Stimulated activated CD4-positive, alpha-beta T cell treated with anti-CD3 and anti-CD28 coated beads, TNF-alpha, amount 100 ng/mL, for 1 hour (primary cell): Measurements from ENCODE around the gene ADAMTS3.
"Not testable (repeated sequence)": the region's sequence is repeated elsewhere in the genome, so short reads cannot be mapped to it uniquely, and the experiment has no call there.

Experiments used
- DNase-seq, 3 donors: peaks; one replicate each; pipeline ENCODE4 v3.0.0-alpha.2; 2020; ENCODE audit warnings: low read depth in 3 of 3, low spot score in 1 of 3

Gene ADAMTS3

DNA sequence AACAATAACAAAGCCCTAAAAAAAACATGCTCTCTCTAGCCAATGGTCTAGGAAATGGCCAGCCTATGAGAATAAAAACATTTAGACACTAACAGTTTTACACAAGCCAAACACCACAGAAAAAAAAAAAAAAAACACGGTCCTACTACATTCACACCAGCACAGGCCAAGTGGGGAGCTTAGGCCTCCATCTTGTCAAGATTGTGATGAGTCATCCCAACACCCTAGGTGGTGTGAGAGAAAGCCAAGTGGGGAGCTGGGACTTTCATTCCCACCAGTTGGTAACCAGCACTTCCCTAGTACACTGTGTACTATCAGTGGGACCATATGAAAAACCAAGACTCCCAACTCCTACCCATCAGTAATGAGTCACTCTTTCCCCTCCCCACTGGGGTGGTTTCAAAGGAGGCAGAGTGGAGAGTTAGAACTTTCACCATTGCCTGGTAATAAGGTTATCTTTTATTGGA lies 95.6 kb downstream of the ADAMTS3 start:
- DNase-seq = no peak

- DNase-seq = no peak
Measured at GRCh38 chr4:72471816-72472215, 97.2 kb downstream of the ADAMTS3 start.

DNA sequence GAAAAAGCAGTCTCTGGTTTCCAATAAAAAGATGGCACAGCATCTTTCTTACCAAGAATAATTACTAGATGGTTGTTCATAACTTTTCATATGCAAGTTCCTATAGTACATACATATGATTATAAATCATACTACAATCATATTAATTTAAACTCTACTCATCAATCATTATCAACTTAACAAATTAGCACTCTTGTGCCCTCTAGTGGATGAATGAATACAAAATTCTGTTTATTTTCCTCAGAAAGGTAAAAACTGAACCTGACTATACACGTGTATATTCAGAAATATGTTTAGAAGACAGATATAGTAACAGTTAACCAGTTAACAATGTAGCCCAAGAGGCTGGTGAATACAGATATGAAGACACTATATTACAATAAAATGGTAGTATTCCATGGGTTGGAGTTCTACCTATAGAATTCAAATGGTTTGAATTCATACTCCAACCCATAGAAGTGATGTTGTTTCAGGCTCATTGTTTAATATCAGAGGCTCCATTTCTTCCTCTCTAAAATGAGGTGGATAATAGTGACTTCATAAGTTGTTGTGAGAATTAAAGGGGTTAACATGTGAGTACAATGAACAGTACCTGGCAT lies 100.0 kb downstream of the ADAMTS3 start:
- DNase-seq = no peak

GRCh38 chr4:72467633-72468032 lies 101.4 kb downstream of the ADAMTS3 start:
- DNase-seq = no peak

DNA sequence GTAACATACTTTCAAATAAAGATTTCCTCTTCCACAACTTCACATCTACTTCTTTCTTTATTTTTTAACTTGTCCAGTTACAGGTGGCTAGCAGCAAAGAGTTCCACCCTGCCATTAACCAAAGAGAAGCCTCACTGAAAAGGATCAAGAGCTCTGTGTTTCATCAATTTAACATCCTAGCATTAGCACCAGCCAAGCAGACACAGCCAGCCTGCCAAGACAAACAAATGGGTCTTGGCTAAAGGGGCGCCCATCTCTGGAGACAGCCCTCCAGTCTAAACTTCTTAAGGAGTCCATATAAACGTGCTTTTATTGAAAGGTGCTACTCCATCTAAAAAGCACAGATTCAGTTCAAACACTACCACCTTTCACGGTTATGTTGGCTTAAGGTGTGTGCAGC lies 105.3 kb downstream of the ADAMTS3 start:
- no peak for DNase-seq

GRCh38 chr4:72457158-72457557 lies 111.9 kb downstream of the ADAMTS3 start:
- DNase-seq = no peak

GRCh38 chr4:72451349-72451748 lies 117.7 kb downstream of the ADAMTS3 start:
- DNase-seq = no peak

- no peak for DNase-seq
Measured at GRCh38 chr4:72449705-72450104, 119.3 kb downstream of the ADAMTS3 start.

- DNase-seq = no peak
Measured at GRCh38 chr4:72448231-72448630, 120.8 kb downstream of the ADAMTS3 start.

GRCh38 chr4:72446353-72447055 lies 122.5 kb downstream of the ADAMTS3 start:
- no peak for DNase-seq

- DNase-seq = no peak
Measured at GRCh38 chr4:72444092-72444491, 124.9 kb downstream of the ADAMTS3 start.

GRCh38 chr4:72442715-72443114 lies 126.3 kb downstream of the ADAMTS3 start:
- no peak for DNase-seq

GRCh38 chr4:72442147-72442546 lies 126.9 kb downstream of the ADAMTS3 start:
- DNase-seq = no peak

- no peak for DNase-seq
Measured at GRCh38 chr4:72440386-72440785, 128.6 kb downstream of the ADAMTS3 start.

GRCh38 chr4:72432975-72433374 lies 136.0 kb downstream of the ADAMTS3 start:
- DNase-seq = no peak

- DNase-seq = no peak
Measured at GRCh38 chr4:72432282-72432681, 136.7 kb downstream of the ADAMTS3 start.

GRCh38 chr4:72430988-72431387 lies 138.0 kb downstream of the ADAMTS3 start:
- DNase-seq = no peak

DNA sequence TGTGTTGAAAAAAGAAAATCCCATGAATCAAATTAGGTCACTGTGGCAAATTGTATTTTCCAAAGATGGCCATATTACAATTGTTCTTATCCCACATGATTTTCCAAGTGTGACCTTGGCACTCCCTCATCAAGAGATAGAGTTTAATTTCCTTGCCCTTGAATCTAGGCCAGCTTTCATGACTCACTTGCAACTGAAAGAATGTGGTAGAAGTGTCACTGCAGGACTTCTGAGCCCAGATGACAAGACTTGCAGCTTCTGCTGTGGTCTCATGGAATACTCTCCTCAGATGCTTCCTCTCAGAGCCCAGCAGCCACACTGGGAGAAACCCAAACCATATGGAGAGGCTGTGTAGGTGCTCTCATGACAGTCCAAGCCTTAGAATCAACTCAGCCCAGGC lies 139.0 kb downstream of the ADAMTS3 start:
- no peak for DNase-seq

- DNase-seq = no peak
Measured at GRCh38 chr4:72429397-72429889, 139.6 kb downstream of the ADAMTS3 start.

- no peak for DNase-seq
Measured at GRCh38 chr4:72427057-72427456, 142.0 kb downstream of the ADAMTS3 start.

- not testable (repeated sequence) for DNase-seq
Measured at GRCh38 chr4:72425908-72426307, 143.1 kb downstream of the ADAMTS3 start.

DNA sequence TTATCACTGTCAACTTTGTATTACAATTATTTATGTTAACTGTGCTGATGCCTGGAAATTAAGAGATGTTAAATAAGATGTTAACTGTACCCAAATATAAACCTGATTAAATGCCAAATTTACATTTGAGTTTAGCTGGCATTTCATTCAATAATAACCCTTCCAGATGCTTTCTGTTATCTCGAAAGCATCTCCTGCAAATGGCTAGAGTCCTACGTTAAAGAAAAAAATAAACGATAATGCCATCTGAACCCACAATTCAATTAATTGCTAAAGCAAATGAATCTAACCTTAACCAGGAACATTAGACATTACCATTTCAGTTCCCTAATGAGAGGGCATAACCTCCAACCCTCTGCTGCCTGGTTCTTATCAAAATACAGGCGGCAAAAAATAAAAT lies 145.0 kb downstream of the ADAMTS3 start:
- no peak for DNase-seq

- DNase-seq = no peak
Measured at GRCh38 chr4:72422416-72422815, 146.6 kb downstream of the ADAMTS3 start.
